Endothelial cell of umbilical vein (primary cell): ENCODE measurements around the gene THBS3.

ENCODE experiments used
- CTCF ChIP-seq, 2 donors: IDR thresholded peaks; 1 replicate in 1 of 2; 2 replicates in 1 of 2; pipeline ENCODE4 v1.5.1; 2011; ENCODE audit warnings: low read length in 2 of 2, mild to moderate bottlenecking in 2 of 2, moderate library complexity in 2 of 2, control low read depth in 1 of 2, inconsistent platforms in 1 of 2, low read depth in 1 of 2; ENCODE audit not compliant: insufficient read depth in 1 of 2; ENCODE audit errors: extremely low read depth in 1 of 2
- EZH2 ChIP-seq: IDR thresholded peaks from 2 replicates; pipeline ENCODE4 v1.6.1; 2012; ENCODE audit warnings: borderline replicate concordance, low read depth, mild to moderate bottlenecking, moderate library complexity, low read length, inconsistent platforms; ENCODE audit not compliant: severe bottlenecking
- FOS ChIP-seq: IDR thresholded peaks from 2 replicates; pipeline ENCODE4 v1.6.1; 2011; ENCODE audit warnings: mild to moderate bottlenecking, low read length, moderate library complexity, borderline replicate concordance; ENCODE audit not compliant: insufficient read depth
- GATA2 ChIP-seq: IDR thresholded peaks from 2 replicates; pipeline ENCODE4 v1.7.0; 2011; ENCODE audit warnings: low read depth, mild to moderate bottlenecking, moderate library complexity, mixed read lengths, low read length; ENCODE audit not compliant: insufficient read length, insufficient read depth
- JUN ChIP-seq: IDR thresholded peaks from 2 replicates; pipeline ENCODE4 v1.6.1; 2011; ENCODE audit warnings: borderline replicate concordance, low read depth; ENCODE audit not compliant: insufficient read length, insufficient read depth
- MAX ChIP-seq: IDR thresholded peaks from 2 replicates; pipeline ENCODE4 v1.6.1; 2011; ENCODE audit not compliant: insufficient read depth, insufficient read length
- MYC ChIP-seq: IDR thresholded peaks from one replicate; pipeline ENCODE4 v1.6.1; 2011; ENCODE audit warnings: mild to moderate bottlenecking, low read depth, low read length
- POLR2A ChIP-seq: IDR thresholded peaks from 2 replicates; pipeline ENCODE4 v1.6.1; 2012; ENCODE audit warnings: low read depth, mild to moderate bottlenecking, control low read depth, low read length
- POLR2AphosphoS5 ChIP-seq: IDR thresholded peaks from 2 replicates; pipeline ENCODE4 v1.6.1; 2012; ENCODE audit warnings: low read depth, mild to moderate bottlenecking, control low read depth, low read length, moderate library complexity; ENCODE audit not compliant: insufficient read depth

- TF ChIP-seq FOS: no peak
- no peak for TF ChIP-seq CTCF (IDR thresholded peaks at IDR 0.05; ENCODE audit: extremely low read depth in 1 of 2, insufficient read depth in 1 of 2, low read depth in 1 of 2, low read length in 2 of 2)
- no peak for TF ChIP-seq POLR2A
- TF ChIP-seq MAX: no peak
- TF ChIP-seq EZH2: no peak
- TF ChIP-seq MYC: peak; percentile 17
- TF ChIP-seq JUN: no peak
- TF ChIP-seq POLR2AphosphoS5: no peak
- TF ChIP-seq GATA2: no peak
These were observed 19.2 kb upstream of the THBS3 start for GRCh38 chr1:155226910-155227260.
